NCI-H146 (cell line): ENCODE measurements around the gene CHKA.
"Not testable (repeated sequence)": the region's sequence is repeated elsewhere in the genome, so short reads cannot be mapped to it uniquely, and the experiment has no call there.

Experiments used
- DNase-seq: peaks from one replicate; lab custom pipeline; 2025; lab: John Stamatoyannopoulos, UW

Gene CHKA

DNA sequence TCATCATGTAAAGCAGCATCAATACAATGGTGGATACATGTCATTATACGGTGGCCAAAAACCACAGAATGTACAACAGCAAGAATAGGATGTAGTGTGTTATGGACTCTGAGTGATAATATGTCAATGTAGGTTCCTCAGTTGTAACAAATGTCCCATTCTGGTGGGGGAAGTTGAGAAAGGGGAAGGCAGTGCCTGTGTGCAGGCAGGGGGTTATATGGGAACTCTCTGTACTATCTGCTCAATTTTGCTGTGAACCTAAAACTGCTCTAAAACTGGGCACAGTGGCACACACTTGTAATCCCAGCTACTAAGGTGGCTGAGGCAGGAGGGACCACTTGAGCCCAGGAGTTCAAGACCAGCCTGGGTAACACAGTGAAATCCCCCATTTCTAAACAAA lies 5.9 kb downstream of the CHKA start:
- no peak for DNase-seq

DNA sequence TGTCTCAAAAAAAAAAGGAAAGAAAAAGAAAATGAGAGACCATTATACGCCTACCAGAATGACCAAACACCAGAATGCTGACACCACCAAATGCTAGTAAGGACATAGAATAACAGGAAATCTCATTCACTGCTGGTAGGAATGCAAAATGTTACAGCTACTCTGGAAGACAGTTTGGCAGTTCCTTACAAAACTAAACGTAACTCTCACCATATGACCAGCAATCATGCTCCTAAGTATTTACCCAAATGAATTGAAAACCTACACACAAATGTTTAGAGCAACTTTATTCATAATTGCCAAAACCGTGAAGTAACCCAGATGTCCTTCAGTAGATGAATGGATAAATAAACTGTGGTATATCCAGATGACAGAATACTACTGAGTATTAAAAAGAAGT lies 7.2 kb downstream of the CHKA start:
- no peak for DNase-seq

DNA sequence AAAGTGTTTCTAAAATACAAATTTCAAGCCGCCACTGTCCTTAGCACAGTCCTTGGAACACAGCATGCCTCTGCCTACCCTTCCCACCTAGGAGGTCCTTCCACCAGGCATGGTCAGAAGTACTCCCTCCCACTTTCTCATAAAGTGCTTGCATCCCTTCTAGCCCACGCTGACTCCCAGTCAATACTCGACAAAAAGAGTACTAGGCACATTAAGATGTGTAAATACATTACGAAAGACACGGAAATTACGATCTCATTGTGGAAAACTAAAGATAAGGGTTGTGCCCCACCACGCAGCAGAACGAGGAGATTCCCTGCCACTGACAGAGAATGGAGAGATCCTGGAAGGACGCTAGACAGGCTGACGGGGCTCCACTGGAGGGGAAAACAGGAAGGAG lies 13.5 kb downstream of the CHKA start:
- no peak for DNase-seq

DNA sequence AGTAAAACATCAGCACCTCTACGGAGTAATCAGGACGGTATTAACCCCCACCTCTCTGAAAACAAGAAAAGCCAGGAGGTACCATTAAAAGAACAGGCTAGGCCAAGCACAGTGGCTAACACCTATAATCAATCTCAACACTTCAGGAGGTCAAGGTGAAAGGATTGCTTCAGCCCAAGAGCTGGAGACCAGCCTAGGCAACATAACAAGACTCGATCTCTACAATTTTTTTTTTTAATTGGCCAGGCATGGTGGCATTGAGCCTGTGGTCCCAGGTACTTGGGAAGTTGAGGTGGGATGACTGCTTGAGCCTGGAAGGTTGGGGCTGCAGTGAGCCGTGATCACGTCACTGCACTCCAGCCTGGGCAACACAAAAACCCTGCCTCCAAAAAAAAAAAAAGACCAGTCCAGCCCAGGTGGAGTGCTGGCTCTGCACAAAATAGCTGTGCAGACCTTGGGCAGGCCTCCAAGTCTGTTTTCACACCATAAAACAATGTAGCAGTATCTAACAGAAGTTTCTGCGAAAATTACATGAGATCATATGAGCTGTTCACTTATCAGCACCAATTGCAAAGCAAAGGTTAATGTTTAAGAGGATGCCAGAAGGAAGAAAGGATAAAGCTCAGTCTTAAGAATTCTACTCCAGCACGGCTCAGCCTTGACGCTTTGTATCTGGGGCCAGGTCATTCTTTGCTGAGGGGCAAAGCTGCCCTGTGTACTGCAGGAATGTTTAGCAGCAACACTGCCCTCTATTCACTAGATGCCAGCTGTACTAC lies 14.8 kb downstream of the CHKA start:
- DNase-seq: no peak

DNA sequence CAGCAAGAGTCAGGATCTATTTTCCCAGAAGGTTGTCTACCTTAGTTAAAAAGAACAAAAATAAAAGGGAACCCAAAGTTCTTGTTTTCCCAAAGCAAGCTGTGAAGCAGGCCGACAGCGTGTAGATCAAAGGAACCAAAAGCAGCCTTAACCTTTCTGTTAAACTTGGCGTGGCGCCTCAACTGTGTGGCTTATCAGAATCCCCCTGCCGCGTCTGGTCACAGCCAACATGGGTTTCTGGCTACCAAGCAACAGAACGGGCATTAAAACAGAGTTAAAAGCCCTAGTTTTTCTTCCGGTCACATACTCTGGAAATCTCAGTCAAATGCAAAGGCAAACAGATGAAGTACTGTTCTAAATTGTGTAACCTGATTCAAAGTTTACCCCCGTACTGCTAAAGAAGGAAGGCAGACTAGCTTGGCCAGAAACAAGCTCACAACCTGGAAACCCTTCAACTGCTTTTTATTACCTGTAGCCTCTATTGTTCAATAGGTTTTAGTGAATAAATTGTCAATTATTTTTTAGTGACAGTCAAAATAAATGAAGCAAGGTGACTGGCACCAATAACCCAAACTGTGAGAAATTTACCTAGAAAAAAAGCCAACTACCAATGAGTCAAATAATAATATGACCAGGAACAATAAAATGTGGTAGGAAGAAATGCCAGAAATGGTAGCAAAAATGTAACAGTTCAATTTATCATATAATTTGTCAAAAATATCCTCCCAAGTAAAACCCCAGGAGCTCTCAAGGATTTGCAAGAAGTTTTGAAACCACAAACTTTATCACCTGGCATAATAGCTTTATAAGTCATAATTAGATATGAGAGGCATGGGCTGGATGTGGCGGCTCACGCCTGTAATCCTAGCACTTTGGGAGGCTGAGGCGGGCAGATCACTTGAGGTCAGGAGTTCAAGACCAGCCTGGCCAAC lies 21.4 kb downstream of the CHKA start:
- DNase-seq: no peak

DNA sequence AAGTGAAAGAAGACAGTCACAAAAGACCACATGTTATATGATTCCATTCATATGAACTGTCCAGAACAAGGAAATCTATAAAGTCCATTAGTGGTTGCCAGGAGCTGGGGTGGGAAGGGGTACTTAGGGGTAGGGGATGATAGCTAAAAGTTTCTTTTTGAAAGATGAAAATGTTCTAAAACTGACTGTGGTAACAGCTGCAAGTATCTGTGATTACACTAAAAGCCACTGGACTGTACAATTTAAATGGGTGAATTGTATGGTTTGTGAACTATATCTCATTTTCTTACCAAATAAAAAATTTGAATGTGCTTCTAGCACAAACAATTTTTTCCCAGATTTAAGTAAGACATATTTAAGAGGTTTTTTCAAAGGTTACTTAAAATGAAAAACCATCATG lies 22.1 kb downstream of the CHKA start:
- no peak for DNase-seq

DNA sequence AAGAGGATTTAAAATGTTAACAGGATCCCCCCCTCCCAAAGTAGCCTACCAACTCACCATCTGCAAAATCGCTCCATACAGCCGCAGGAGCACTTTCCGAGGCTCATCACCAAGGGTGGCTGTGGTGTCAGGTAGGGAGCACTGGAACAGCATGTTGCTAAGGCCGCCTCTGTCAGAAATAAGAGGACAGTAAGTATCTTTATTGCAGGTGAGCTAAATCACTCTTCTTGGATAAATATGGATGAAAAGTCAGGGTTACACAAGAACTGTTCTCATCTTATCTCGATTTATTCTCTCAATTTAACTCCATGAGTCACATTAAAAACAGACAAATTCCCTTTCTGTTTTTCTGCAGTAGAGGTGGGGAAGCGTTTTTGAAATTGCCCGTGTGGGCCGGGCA lies 24.2 kb downstream of the CHKA start:
- DNase-seq: no peak

DNA sequence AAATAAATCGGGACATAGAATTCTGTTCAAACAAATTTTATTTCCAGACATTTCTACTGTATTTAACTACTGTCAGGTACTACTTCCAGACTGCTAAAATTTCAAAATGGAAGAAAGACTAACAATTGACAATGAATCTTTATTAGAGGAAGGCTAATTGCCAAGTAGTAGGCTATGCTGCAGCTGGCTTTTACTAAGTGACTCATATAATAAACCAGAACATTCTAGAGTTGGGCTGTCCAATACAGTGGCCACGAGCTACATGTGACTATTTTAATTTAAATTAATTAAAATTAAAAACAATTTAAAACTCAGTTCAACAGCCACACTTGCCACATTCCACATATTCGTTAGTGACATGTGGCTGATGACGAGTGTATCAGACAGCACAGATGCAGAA lies 27.6 kb downstream of the CHKA start:
- no peak for DNase-seq

DNA sequence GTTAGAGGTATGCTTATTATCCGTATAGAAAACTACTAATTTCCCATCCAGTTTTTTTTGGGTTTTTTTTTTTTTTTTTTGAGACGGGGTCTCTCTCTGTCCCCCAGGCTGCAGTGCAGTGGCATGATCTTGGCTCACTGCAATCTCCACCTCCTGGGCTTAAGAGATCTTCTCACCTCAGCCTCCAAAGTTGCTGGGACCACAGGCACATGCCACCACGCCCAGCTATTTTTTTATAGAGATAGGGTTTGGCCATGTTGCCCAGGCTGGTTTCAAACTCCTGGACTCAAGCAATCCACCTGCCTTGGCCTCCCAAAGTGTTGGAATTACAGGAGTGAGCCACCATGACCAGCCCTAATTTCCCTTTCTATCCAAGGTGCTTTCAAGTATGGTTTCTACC lies 28.2 kb downstream of the CHKA start:
- not testable (repeated sequence) for DNase-seq

DNA sequence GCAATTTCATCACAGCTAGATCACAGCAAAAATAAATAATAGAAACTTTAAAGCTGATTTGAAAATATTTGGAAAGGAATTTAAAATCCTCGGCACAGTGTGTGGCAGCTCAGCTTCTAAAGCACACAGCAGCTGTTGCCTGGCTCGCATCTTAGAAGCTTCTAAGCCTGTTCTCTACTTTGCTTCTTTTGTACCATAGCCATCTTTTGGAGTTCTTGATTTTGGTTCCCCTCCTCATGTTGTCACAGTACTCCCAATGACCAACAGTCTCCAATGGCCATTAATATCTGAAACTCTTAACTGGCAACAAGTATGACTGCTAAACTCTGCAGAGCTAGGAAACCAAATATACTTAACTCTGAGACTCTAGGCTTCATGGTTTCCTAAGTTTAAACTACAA lies 28.8 kb downstream of the CHKA start:
- DNase-seq: no peak

DNA sequence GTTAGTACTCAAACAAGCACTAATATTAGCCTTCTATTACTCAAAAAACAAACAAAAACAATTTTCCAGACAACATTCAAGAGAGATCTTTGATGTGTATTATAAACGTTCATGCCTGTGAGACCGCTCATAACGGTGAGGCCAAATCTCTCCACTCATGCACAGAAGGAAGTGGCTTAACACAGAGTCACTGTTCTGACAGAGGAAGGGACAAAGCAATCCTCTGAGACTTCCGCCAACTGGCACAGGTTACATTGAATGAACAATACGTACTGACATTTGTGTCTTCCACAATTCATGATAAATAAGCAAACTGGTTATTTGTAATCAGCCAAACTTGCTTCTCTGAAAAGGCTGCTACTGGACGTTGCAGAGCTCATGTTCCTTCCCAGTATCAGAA lies 30.5 kb downstream of the CHKA start:
- no peak for DNase-seq

DNA sequence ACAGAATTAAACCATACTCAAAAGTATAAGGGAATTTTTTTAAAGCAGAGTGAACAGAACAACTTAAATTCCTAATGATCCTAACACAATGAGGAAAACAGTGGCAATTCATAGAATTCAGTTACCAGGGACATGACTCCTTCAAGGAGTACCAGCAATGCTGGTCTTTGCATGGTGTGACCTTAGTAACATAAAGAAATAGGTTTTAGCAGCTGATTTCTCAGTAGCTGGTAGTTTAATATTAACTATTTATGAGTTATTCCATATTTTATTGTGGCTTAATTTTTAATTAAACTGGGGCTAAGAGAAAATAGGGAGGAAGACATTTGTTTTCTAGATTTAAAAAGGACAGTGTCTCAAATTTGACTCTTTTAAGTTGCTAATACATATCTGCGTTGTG lies 30.9 kb downstream of the CHKA start:
- no peak for DNase-seq

DNA sequence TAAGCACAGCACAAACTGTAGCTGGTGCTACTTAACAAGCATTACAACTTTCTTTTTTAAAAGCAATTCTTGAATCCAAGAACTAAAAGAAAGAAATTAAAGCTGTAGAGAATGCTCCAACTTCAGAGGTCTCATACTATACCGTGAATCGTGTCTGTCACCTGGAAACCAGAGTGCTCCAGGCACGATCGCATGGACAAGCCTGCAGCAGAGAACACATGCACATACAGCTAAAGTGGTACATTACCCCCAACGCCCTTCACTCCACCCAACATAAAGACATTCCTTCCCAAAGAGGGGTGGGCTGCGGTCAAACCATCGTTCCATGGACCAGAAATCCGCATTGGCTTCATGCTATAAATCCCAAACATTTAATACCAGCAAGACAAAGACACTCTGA lies 31.5 kb downstream of the CHKA start:
- DNase-seq: no peak

DNA sequence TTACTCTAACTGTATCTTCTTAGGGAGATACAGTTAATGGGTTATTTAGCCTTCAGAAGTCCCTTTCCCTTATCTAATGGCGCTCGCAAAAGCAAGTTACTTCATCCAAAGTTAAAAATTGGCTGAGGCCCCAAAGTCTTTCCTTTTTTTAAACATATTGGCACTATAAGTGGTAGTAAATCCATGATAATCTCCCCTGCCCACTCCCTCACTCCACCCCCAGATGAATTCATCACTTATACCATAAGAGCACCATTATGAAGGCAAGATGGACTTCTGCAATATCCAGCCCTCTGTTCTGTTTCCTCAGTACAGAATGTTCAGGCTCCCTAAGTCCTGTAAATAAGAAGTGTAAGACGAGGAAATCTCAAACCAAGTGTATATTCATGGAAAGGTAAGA lies 37.7 kb downstream of the CHKA start:
- DNase-seq: no peak

DNA sequence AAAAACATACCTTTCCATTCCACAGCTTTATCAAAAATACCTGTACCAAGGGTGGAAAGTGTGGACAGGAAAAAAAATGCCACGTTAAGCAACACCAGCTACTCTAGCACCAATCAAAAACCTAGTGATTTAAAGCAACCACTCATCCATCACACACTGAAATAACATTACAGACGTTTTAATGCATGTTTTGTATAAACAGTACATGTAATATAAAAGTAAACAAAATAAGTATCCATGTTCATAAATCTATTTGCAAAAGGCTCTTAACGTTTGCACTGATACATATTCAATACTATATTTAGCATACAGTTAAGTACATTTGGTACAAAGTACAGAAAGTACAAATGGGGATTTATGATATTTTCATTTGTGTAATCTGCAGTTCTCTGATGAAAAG lies 38.7 kb downstream of the CHKA start:
- no peak for DNase-seq

DNA sequence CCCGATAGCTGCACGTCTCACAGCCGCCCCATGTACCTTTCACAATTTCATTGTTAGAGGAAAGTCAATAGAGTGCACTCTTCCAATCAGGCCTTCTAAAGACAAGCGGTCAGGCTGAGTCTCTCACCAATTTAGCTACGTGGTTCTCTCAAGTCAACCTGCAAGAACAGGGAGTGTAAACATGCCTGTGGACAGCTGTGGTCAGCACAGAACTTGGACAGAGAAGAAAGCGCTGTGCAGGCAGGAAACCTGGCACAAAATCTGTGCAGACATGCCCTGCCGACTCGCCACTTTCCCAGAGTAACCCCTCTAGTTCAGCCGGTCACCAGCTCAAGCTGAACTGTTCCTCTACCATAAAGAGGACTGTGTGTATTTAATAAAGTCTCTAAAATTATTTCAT lies 39.5 kb downstream of the CHKA start:
- DNase-seq: no peak

DNA sequence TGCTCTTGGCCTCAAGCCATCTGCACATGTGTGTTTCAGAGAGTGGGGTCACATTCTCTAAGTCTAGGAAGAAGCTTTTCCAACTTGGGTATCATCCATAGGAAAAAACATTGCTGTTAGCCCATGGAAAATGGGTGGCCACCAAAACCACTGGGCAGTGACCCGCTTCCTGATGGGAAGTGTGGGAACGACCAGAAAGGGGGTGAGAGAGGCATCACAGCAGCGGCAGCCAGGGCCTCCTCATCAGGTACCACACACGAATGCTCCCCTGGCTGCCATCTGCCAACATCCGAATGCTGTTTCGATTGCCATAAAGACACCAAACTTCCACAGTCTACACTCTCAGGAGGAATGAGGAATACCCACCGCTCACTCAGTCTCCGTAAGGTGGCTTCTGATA lies 40.3 kb downstream of the CHKA start:
- no peak for DNase-seq

DNA sequence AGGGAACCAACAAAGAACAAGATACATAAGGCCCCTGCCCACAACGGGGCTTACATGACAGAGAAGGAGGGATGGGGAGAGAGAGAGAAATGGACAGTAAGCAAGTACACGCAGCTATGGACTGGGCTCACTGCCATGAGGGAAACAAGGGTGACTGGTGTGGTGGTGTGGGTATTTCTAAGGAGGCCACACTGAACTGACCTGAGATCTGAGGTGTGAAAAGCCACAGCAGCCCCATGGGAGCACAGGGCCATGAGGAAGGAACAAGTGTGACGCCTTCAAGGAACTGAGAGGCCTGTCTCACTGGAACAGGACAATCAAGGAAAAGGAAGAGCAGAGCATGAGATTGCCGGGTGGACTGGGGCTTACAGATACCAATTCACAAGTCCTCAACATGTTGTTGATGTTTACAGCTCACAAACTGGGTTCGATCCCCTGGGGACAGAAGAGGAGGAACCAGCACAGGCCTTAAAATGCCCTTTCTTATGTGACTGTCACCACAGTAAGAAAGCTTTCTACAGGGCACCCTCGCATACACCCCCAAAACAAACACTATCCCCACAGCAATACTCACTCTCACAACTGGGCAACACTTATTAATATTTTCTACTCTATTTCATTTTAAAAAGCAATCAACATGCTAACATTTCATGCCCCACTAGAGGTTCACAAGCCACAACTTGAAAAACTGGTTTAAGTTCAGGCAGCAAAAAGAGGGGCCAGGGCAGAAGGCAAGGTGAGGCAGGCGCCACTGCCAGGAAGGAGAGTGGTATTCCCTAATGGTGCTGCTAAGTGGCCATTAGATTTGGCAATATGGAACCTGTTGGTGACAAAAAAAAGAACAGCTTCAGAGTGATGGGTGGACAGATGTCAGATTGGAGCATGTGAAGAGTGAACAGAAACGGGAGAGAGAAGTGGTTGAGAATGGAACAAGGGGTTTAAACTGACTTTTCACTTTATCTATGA lies 43.3 kb downstream of the CHKA start:
- DNase-seq: no peak

DNA sequence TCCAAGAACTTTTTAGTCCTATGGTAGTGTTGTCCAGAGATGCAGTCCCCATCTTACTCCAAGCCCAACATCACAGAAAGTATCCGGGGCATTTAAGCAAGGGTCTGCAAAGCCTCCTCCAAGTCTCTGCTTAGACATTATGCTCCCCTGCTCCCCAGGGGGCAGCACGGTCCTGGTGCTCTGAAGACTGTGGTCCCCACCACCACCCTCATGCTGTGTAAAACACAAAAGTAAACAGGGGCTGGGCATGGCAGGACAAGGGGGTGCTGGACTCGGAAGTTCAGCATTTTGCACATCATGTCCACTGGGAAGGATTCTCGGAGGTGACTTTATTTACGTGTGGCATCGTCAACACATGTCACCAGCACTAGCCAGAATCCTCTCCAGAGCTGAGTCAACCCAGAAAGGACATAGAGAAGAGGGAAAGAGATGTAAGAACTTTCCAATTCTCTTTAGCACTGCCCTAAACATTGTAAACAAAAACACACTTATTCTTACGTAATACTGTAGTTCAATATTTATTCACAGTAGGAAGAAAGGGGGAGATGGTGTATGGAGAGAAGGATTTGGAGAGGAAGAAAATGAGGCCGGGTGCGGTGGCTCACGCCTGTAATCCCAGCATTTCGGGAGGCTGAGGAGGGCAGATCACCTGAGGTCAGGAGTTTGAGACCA lies 44.7 kb downstream of the CHKA start:
- no peak for DNase-seq

DNA sequence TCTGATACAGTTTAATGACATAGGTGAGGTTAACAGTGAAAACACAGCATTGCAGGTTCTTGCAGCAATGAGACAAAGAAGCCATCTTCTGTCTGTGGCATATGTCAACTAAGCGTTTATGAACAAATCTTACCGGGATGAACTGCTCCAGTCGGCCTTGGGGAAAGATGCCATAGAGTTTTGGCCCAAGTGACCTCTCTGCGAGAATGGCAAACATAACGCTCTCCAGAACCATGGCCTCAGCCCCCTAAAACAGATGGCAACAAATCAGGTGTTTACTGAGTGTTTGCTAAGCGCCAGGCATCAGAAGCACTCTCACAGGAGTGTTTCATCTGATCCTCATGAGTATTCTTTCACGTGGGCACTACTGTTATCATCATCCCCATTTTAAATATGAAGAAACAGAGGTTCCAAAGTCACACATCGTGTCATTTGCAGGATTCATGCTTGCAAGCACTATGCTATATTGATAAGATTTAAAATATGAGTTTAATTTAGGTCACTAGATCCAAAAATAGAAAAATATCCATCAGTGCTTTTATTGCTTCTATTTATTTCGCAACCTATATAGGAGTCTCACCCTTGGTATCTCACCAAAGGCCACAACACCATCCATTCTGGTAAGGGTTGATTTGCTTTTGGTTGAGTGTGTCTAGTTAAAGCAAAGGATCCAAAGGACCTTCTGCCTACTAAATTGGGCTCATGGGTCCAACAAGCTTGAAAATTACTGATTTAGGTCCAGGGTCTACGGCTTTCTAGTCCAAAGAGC lies 46.4 kb downstream of the CHKA start:
- DNase-seq: no peak
